DMS79 treated with DMSO at 0.1 percent for 48 hours (cell line): ENCODE results near the gene ZMIZ1.

Experiments
- DNase-seq: peaks from one replicate; lab custom pipeline; 2025; lab: John Stamatoyannopoulos, UW

The ZMIZ1 gene, protein sequence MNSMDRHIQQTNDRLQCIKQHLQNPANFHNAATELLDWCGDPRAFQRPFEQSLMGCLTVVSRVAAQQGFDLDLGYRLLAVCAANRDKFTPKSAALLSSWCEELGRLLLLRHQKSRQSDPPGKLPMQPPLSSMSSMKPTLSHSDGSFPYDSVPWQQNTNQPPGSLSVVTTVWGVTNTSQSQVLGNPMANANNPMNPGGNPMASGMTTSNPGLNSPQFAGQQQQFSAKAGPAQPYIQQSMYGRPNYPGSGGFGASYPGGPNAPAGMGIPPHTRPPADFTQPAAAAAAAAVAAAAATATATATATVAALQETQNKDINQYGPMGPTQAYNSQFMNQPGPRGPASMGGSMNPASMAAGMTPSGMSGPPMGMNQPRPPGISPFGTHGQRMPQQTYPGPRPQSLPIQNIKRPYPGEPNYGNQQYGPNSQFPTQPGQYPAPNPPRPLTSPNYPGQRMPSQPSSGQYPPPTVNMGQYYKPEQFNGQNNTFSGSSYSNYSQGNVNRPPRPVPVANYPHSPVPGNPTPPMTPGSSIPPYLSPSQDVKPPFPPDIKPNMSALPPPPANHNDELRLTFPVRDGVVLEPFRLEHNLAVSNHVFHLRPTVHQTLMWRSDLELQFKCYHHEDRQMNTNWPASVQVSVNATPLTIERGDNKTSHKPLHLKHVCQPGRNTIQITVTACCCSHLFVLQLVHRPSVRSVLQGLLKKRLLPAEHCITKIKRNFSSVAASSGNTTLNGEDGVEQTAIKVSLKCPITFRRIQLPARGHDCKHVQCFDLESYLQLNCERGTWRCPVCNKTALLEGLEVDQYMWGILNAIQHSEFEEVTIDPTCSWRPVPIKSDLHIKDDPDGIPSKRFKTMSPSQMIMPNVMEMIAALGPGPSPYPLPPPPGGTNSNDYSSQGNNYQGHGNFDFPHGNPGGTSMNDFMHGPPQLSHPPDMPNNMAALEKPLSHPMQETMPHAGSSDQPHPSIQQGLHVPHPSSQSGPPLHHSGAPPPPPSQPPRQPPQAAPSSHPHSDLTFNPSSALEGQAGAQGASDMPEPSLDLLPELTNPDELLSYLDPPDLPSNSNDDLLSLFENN

GRCh38 chr10:79068562-79069324 is at the start of gene ZMIZ1:
Gene ZMIZ1 (plus strand): TSS chr10:79068966. CDS start chr10:79201633, 132,667 bp downstream.
- peak; percentile 60 for DNase-seq

GRCh38 chr10:79019441-79020014 is 49.2 kb upstream of the ZMIZ1 start:
- DNase-seq, result no peak

GRCh38 chr10:79020015-79020491 is 48.7 kb upstream of the ZMIZ1 start:
- DNase-seq, result no peak

DNA sequence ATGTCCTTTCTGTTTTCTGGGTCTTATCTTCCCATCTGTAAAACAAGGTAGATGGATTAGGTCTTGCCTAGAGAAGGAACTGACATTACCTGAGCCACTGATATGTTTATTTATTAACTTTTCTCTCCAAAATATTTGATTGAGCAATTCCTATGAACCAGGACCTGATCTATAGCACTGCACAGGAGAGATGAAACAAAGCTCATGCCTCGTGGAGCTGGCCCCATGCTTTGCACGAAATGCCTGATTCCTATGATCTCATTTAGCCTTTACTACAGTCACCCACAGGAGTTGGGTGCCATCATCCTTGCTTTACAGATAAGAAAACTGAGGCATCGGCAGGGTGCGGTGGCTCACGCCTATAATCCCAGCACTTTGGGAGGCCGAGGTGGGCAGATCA is 48.2 kb upstream of the ZMIZ1 start:
- DNase-seq, result no peak

GRCh38 chr10:79021331-79021907 is 47.3 kb upstream of the ZMIZ1 start:
- no peak for DNase-seq

DNA sequence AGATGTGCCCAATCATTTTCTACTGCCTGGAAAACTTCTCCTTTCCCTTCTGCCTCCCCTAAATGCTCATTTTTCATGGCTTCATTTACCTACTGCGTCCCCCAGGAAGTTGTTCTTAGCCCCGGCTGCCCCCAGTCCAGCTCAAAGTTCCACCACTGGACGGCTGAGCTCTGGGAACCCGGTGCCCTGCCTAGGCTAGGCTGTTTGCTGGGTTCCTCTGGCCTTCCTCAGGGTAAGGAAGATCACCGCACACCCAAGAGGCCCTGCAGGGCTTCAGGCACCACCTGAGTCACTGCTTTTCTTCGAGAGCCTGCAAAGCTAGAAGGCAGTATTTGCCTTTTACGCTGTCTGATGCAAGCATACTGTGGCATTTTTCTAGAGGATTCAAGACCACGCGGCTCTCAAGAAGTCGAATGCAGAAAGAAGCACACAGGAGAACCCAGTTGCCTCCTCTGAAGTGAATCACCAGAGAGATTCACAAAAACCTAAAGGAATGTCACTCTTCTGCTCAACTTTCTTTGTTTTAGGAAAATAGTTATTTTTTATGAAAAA is 46.7 kb upstream of the ZMIZ1 start:
- DNase-seq, result no peak

DNA sequence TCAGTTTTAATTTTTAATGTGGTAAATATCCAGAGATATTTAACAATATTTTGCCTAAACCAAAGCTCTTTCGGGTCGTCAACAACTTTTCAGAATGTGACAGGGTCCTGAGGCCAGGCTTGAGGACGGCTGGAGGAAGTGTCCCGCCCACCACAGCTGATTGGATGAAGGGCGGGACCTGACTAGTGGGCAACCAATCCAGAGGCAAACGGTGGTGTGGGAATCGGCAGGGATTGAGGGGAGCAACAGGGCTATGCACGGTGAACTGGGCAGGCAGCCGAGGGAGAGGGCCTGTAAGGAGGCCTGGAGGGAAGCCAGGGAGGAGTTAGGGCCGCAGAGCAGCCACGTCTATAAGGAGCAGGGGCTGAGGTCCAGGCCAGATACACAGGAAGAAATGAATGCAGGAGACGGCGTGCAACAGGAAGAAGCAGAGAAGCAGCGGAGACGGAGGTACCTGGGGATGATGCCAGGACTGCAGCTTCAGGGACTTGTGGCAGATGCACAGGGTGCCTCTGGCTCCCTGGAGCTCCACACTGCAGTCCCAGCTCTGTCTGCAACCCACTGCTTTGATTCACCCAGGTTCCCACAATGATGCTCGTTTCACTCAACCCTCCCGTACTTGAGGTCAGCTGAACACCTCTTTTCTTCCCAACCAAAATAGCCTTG is 46.1 kb upstream of the ZMIZ1 start:
- no peak for DNase-seq

GRCh38 chr10:79023240-79024162 is 45.3 kb upstream of the ZMIZ1 start:
- DNase-seq, result no peak

DNA sequence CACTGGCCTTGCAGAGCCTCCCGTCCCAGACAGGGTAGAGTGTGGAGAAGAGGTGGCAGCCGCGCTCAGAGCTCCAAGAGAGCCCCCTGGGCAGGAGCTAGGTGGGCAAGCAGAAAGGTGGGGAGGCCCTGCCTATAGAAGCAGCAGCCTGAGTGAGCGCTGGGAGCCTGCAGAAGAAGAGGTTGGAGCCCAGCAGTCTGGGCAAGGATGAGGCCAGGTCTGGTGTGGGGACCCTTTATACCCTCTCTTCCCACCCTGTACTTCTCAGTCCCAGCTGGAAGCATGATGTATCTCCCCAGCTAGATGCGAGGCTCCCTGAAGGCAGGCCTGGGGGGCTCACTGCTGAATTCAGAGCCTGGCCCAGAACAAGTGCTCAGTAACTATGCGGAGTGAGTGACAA is 44.5 kb upstream of the ZMIZ1 start:
- no peak for DNase-seq

DNA sequence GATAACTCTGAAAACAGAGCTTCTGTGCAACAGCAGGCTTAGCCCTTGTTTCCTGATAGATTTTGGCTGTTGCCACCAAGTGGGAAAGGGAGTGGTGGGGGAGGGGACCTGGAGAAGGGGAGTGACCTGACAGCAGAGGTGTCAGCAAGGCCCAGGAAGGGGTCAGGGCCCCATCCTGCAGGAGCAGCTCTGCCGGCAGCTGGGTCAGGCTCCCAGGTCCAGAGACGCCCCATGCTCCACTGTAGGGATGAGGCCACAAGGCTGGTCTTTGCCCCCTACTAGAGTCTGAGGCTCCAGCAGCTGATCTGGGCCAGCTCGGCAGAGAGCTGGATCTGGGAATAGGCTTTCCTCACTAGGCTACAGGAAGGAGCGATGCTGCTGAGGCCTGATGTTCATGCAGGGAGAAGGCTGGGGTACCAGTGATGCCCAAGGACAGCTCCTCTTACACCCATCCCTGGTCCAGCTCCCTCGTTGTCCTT is 44.0 kb upstream of the ZMIZ1 start:
- no peak for DNase-seq

GRCh38 chr10:79025199-79025832 is 43.5 kb upstream of the ZMIZ1 start:
- no peak for DNase-seq

DNA sequence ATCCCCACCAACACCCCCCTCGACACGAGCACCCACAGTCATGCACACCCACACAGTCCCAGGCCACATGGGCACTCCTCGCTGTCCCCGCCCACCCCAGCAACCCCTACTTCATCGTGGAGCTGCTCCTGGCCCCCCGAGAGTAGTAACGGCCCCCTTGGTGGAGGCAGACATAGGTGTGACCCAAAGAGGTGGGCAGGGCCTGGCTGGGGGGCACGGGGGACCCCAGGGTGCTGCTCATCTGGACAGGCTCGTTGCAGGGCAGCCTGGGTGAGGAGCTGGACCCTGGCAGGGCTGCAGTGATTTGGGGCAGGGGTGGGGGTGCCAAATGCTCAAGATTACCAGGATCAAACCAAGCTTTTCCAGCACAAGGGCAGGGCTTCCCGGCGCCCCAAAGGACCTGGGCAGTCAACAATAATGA is 42.4 kb upstream of the ZMIZ1 start:
- no peak for DNase-seq

- DNase-seq, result no peak
These were observed 42.0 kb upstream of the ZMIZ1 start for GRCh38 chr10:79026806-79027146.

GRCh38 chr10:79027147-79028055 is 41.4 kb upstream of the ZMIZ1 start:
- peak; percentile 17 for DNase-seq

GRCh38 chr10:79028056-79028430 is 40.7 kb upstream of the ZMIZ1 start:
- no peak for DNase-seq

DNA sequence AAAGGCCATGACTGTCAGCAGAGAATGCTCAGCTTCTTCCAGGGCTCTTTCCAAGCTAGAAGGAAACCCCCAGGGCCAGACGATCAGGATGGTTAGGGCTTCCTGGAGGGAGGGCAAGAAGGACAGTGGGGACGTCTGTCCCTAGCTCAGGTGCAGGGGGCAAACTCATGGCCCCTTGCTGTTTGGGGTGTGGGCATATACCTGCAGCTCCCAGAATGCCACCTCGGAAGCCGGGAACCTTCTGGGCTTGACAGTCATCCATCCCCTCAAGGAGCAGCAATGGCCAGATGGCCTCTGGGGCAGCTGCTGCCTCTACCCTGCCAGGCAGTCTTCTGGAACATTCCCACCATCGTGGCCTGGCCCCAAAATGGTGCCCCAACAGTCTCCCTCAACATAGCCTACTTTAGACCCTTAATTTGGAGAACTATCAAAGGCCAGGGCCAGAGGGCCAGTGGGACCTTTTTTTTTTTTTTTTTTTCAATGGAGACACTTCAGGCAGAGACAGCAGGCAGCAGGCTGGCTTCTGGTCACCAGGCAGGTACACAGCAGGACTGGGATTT is 40.2 kb upstream of the ZMIZ1 start:
- DNase-seq, result no peak
